ENCODE measurements around the gene FASTKD1. TPM values are rescaled to one million over a fixed set of nuclear protein-coding genes. Genes with fewer than 3 reads are reported as not detected.

Gene FASTKD1
- total RNA-seq, 1 experiment from 2014 or later = 37.6 TPM

- DNase-seq (ENCODE audit: low read depth, low spot score) (no peak), ATAC-seq (no peak)
- Histone ChIP-seq H3K9ac (ENCODE audit: low read length) (no peak overlapping the region), H3K27ac (ENCODE audit: low read depth, low read length) (no peak overlapping the region), H3K36me3 (ENCODE audit: control insufficient read depth in 1 of 2, insufficient read depth in 2 of 2, low read length in 2 of 2) (no peaks in the 10 kb centered on the region), H3K9me2 (ENCODE audit: insufficient read depth) (no peaks in the 10 kb centered on the region), H3K4me2 (ENCODE audit: low read length) (no peak overlapping the region), H3K4me3 (replicated peaks in 1 of 2; ENCODE audit: low read depth in 1 of 2, low read length in 2 of 2) (no peak overlapping the region), H4K20me1 (ENCODE audit: insufficient read depth) (no peaks in the 10 kb centered on the region), H3K4me1 (ENCODE audit: control insufficient read depth in 1 of 2, insufficient read depth in 2 of 2, low read length in 2 of 2) (no peaks in the 10 kb centered on the region), H3K79me2 (ENCODE audit: insufficient read depth, low read length) (no peaks in the 10 kb centered on the region), H2AFZ (ENCODE audit: low read depth, low read length, poor library complexity, severe bottlenecking) (no peak overlapping the region), H3K9me3 (ENCODE audit: control insufficient read depth in 1 of 2, insufficient read depth in 1 of 2, low read depth in 1 of 2, low read length in 2 of 2) (no peaks in the 10 kb centered on the region), H3K27me3 (ENCODE audit: insufficient read depth, low read length) (no peaks in the 10 kb centered on the region)
- intact Hi-C loops (cut with micrococcal nuclease) = no loop called here
- no peak for TF ChIP-seq YY1 (IDR thresholded peaks at IDR 0.05; ENCODE audit: extremely low read depth, insufficient replicate concordance, low read depth, low read length)
- no peak for TF ChIP-seq RAD21 (IDR thresholded peaks at IDR 0.05; ENCODE audit: low read depth)
- TF ChIP-seq ATF3 (IDR thresholded peaks at IDR 0.05) = no peak
- TF ChIP-seq POLR2AphosphoS5 (IDR thresholded peaks at IDR 0.05; ENCODE audit: low read depth, low read length) = no peak
- no peak for TF ChIP-seq ZFX (IDR thresholded peaks at IDR 0.05)
- no peak for TF ChIP-seq SP1 (IDR thresholded peaks at IDR 0.05; ENCODE audit: low read depth)
- ChIA-PET CTCF (no interaction called here), RAD21 (ENCODE audit: low non-redundant PET in 1 of 2, low total read pairs in 2 of 2, uncharacterized antibody in 2 of 2, unreplicated experiment in 2 of 2) (no interaction called here), POLR2A (no interaction called here)
- BruUV-seq (replicated peaks) = no TSS peak
Observed at GRCh38 chr2:169493360-169493759, 80.3 kb downstream of the FASTKD1 start.

- BruUV-seq (replicated peaks) = no TSS peak
- CTCF ChIA-PET = no interaction called here
- H2AFZ ChIP-seq (ENCODE audit: low read depth, low read length, poor library complexity, severe bottlenecking) = no peak overlapping the region
- RAD21 ChIA-PET (ENCODE audit: low non-redundant PET in 1 of 2, low total read pairs in 2 of 2, uncharacterized antibody in 2 of 2, unreplicated experiment in 2 of 2) = no interaction called here
- H3K36me3 ChIP-seq (ENCODE audit: control insufficient read depth in 1 of 2, insufficient read depth in 2 of 2, low read length in 2 of 2) = no peaks in the 10 kb centered on the region
- H3K9me3 ChIP-seq (ENCODE audit: control insufficient read depth in 1 of 2, insufficient read depth in 1 of 2, low read depth in 1 of 2, low read length in 2 of 2) = no peaks in the 10 kb centered on the region
- ATAC-seq = no peak
- H4K20me1 ChIP-seq (ENCODE audit: insufficient read depth) = no peaks in the 10 kb centered on the region
- POLR2A ChIA-PET = no interaction called here
- DNase-seq (ENCODE audit: low read depth, low spot score) = no peak
- intact Hi-C loops (cut with micrococcal nuclease) = no loop called here
- no peaks in the 10 kb centered on the region for H3K4me1 ChIP-seq (ENCODE audit: control insufficient read depth in 1 of 2, insufficient read depth in 2 of 2, low read length in 2 of 2)
- no peak overlapping the region for H3K27ac ChIP-seq (ENCODE audit: low read depth, low read length)
- no peak for TF ChIP-seq FOSL1 (IDR thresholded peaks at IDR 0.05; ENCODE audit: low read depth)
- TF ChIP-seq SRF (IDR thresholded peaks at IDR 0.05; ENCODE audit: low read depth) = no peak
- TF ChIP-seq ZBTB33 (IDR thresholded peaks at IDR 0.05; ENCODE audit: extremely low read depth, insufficient replicate concordance, low read length) = no peak
- TF ChIP-seq RAD21 (IDR thresholded peaks at IDR 0.05; ENCODE audit: low read depth) = no peak
- no peak for TF ChIP-seq EGR1 (IDR thresholded peaks at IDR 0.05; ENCODE audit: low read depth)
- H3K79me2 ChIP-seq (ENCODE audit: insufficient read depth, low read length) = no peaks in the 10 kb centered on the region
- no peak overlapping the region for H3K4me2 ChIP-seq (ENCODE audit: low read length)
- no peaks in the 10 kb centered on the region for H3K9me2 ChIP-seq (ENCODE audit: insufficient read depth)
- H3K4me3 ChIP-seq (replicated peaks in 1 of 2; ENCODE audit: low read depth in 1 of 2, low read length in 2 of 2) = no peak overlapping the region
- no peak overlapping the region for H3K9ac ChIP-seq (ENCODE audit: low read length)
- no peaks in the 10 kb centered on the region for H3K27me3 ChIP-seq (ENCODE audit: insufficient read depth, low read length)
Observed at GRCh38 chr2:169491378-169491777, 82.3 kb downstream of the FASTKD1 start.

Data from HCT116 (cell line).